Hepatic stellate cell (primary cell): ENCODE results near the gene PTRH2.
A peak's percentile ranks its signal among the peaks of the same experiment; 100 is the strongest.
"Not testable (repeated sequence)": the region's sequence is repeated elsewhere in the genome, so short reads cannot be mapped to it uniquely, and the experiment has no call there.

Experiments used
- DNase-seq: peaks from one replicate; pipeline ENCODE4 v3.0.0; 2011; ENCODE audit warnings: low spot score

PTRH2 gene

GRCh38 chr17:59669411-59669810 is 37.8 kb downstream of the PTRH2 start:
- DNase-seq: no peak

GRCh38 chr17:59668816-59669215 is 38.4 kb downstream of the PTRH2 start:
- peak; percentile 24 for DNase-seq

GRCh38 chr17:59666235-59666634 is 41.0 kb downstream of the PTRH2 start:
- no peak for DNase-seq

GRCh38 chr17:59656624-59657023 is 50.6 kb downstream of the PTRH2 start:
- not testable (repeated sequence) for DNase-seq

DNA sequence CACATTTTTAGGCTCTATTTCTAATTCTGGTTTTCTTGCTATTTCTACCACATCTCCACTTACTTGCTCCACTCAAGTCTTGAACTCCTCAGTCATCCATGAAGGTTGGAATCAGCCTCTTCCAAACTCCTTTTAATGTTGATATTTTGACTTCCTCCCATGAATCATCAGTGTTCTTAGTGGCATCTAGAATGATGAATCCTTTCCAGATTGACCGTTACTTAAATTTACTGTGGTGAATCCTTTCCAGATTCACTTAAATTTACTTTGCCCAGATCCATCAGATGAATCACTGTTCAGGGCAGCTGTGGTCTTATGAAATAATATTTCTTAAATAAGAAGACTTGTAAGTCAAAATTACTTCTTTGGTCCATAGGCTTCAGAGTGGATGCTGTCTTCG is 55.1 kb downstream of the PTRH2 start:
- peak; percentile 7 for DNase-seq

- no peak for DNase-seq
Observed at GRCh38 chr17:59651346-59651745, 55.9 kb downstream of the PTRH2 start.

DNA sequence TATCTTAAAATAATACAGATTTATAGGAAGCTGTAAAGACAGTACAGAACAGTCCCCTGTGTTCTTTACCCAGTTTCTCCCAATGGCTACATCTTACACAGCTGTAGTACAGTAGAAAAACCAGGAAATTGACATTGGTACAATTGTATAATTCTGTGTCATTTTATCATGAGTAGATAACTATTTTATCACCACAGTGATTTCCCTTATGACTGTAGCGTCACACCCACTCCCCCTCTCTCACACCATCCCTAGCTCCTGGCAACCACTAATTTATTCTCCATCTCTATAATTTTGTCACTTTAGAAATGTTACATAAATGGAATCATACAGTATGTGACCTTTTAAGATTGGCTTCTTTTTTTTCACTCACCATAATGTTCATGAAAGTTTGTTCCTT is 56.6 kb downstream of the PTRH2 start:
- no peak for DNase-seq

- DNase-seq: no peak
Observed at GRCh38 chr17:59649886-59650285, 57.3 kb downstream of the PTRH2 start.
